Stimulated activated CD8-positive, alpha-beta memory T cell treated with anti-CD3 and anti-CD28 coated beads, Interleukin-7, amount 100 ng/mL, for 48 hours (primary cell): ENCODE results near the gene NAP1L4.

ENCODE experiments used
- DNase-seq, 2 donors: peaks; one replicate each; pipeline ENCODE4 v3.0.0-alpha.2; 2020; ENCODE audit warnings: low read depth in 1 of 2; ENCODE audit errors: extremely low read depth in 1 of 2

NAP1L4 gene

GRCh38 chr11:2963761-2964160 lies 28.4 kb downstream of the NAP1L4 start:
- DNase-seq: no peak

- DNase-seq: no peak
Observed at GRCh38 chr11:2963112-2963754, 28.9 kb downstream of the NAP1L4 start.

DNA sequence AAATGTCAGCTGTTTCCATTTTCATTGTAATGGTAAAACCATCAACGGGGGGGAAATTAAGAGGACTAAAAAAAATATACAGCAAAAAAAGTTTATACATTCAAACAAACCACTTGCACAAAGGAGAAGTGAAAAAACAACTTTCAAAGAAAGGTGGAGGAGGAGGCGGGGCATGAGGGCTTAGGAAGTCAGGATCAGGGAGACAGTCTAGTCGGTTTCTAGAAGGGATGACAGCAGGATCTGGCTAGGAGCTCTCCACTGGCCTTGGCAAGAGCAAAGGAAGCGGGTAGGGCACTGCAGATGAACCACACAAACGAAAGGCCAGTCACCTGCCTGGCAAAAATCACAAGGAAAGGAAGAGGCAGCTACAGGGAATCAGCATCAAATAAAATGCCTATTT lies 31.0 kb downstream of the NAP1L4 start:
- DNase-seq: no peak

- DNase-seq: no peak
Observed at GRCh38 chr11:2960139-2960538, 32.0 kb downstream of the NAP1L4 start.

DNA sequence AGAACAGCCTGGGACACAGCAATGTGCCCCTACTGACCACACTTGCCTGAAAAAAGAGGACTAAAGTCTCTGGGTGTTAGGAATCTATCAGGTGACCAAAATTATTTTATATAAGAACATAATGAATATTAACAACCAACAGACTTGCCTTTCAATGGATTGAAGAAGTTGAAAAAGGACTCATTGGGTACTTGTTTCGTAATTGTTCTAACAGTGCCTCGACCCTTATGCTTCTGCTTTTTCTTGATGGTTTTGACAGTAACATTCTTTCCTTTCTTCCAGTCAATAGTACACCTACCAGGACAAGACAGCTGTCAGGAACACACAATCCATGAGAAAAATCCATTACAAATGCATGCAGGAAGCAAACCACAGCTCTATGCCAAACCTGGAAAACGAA lies 33.9 kb downstream of the NAP1L4 start:
- DNase-seq: no peak

DNA sequence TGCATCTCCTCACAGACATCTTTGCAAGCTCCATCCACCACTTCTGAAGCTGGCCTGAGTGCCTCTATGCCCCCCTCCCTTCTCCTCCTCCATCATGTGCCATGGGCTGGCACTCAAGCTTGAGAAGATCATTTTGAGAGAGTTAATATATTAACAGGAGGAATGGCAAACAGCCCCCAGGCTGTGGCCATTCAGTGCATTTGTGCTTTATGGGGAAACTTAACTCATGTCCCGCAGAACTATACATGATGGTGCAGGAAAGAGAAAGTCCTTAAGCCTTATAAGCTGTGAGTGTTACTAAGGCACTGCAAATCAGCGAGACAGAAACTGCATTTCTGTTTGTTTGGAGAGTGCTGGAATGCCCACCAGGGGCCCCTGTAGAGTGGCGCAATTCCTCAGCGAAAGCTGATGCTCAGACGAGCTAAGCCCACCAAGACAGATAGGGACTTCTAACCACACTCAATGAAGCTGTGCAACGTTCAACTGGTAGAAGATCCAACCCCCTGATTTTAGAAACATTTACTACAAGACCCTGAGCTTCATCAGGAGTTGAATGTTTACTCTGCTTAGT lies 36.1 kb downstream of the NAP1L4 start:
- no peak for DNase-seq

GRCh38 chr11:2954263-2954662 lies 37.9 kb downstream of the NAP1L4 start:
- no peak for DNase-seq

DNA sequence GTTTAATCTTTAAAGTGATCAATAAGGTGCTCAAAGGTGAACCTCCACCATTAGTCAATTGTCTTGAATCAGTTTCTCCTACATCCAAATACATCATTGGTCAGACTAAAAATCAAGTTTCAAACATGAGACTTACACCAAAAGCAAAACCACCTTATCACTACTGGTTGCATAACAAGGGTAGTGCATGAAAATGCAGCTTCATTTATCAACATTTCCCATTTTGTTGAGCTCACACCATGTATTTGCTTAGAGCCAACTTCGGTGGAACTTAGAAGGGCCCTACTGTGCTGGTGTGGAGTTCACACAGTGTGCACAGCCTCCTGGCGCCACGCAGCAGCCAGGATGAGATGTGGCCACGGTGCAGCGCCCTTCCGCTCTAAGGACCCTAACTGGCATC lies 39.8 kb downstream of the NAP1L4 start:
- no peak for DNase-seq

DNA sequence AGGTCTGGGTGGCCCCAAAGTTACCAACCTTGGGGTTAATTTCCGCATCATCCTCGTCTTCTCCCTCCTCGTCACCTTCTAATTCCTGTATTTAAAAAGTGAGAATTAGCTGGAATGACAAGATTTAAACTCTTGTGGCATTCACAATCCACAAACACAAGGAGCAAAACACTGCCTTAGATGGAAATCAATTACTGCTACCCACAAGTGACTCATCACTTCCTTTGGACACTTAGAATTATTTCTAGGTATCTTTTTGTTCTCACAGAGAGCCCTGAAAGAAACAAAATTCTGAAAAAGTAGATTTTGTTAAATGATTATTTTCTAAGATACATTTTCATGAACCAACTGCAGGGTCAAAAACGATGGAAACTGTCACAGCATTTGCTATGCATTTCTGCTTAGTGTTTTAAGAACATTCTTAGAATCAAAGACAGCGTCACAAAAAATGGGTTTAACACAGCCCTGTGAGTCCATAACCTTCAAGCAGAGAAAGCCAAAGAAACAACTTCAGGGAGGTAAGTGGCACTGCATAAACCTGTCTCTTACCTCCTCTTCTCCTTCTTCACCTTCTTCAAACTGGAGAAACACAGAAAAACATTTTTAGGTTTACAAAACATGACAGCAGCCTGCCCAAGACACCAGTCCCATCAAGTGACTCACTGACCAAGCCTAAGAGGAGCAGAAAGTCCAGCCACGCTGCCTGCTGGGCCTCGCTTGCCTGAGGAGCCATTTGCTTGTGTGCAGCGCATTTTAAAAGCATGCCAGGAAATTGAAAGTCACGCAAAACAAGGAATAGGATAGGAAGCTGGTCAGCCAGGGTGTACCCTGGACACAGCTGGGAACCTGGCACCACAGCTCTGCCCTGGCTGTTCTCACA lies 40.7 kb downstream of the NAP1L4 start:
- no peak for DNase-seq

- no peak for DNase-seq
Observed at GRCh38 chr11:2950825-2951224, 41.3 kb downstream of the NAP1L4 start.

DNA sequence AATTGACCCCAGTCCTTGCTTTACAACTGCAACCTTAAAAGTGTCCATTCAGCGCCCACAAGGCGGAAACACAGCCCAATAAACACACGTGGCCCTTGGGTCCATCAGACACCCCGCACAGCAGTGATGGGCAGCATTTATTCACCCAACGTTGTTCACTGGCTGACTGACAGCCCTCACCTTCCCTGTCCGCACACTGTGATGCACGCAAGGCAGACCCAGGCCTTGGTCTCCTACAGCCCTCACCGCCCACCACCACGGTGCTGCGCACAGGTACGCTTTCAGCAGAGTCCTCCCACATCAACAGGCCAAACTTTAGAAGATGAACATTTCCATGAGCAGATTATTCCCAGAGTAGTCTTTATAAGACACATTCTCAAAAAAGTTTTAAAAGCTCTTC lies 42.2 kb downstream of the NAP1L4 start:
- DNase-seq: no peak

- no peak for DNase-seq
Observed at GRCh38 chr11:2947744-2948143, 44.4 kb downstream of the NAP1L4 start.

GRCh38 chr11:2945757-2946287 lies 46.3 kb downstream of the NAP1L4 start:
- no peak for DNase-seq

GRCh38 chr11:2945031-2945756 lies 46.9 kb downstream of the NAP1L4 start:
- DNase-seq: no peak

- DNase-seq: no peak
Observed at GRCh38 chr11:2944530-2944929, 47.6 kb downstream of the NAP1L4 start.

GRCh38 chr11:2943711-2944118 lies 48.4 kb downstream of the NAP1L4 start:
- no peak for DNase-seq

DNA sequence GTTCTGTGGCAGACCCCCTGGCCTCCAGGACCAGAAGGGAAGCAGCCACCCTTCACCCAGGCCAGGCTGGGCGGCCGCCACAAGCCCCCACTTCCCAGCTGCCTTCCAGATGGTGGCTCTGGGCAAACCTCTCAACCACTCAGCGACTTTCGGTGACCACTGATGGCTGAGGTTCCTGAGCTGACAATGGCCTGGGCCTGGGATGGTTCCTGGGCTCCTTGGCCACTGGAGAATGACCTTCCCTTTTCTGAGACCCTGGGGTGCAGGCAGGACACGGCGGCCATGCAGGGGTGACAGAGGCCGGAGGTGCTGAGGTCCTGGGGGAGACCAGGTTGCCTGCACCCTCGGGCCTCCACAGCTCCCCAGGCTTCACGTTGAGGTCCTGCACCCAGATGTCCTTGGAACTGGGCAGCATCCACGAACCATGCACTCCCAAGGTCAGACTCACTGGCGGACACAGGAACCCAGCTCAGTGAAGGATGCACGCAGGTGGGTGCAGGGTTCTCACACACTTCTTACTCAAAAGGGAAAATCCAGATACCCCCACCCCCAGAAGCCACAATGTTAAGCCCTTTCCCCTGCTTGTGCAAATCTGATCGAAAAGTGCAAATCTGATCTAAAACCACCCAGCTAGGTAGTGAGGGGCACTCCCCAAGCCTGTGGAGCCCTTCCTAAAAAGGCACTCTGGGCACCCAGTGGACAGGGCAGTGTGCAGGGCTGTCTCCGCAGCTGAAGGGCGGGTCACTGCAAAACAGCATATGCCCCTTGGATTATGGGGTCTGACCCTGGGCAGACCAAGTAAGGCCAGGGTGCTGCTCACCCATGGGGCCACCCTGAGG lies 49.0 kb downstream of the NAP1L4 start:
- no peak for DNase-seq

GRCh38 chr11:2942447-2942846 lies 49.7 kb downstream of the NAP1L4 start:
- DNase-seq: no peak

DNA sequence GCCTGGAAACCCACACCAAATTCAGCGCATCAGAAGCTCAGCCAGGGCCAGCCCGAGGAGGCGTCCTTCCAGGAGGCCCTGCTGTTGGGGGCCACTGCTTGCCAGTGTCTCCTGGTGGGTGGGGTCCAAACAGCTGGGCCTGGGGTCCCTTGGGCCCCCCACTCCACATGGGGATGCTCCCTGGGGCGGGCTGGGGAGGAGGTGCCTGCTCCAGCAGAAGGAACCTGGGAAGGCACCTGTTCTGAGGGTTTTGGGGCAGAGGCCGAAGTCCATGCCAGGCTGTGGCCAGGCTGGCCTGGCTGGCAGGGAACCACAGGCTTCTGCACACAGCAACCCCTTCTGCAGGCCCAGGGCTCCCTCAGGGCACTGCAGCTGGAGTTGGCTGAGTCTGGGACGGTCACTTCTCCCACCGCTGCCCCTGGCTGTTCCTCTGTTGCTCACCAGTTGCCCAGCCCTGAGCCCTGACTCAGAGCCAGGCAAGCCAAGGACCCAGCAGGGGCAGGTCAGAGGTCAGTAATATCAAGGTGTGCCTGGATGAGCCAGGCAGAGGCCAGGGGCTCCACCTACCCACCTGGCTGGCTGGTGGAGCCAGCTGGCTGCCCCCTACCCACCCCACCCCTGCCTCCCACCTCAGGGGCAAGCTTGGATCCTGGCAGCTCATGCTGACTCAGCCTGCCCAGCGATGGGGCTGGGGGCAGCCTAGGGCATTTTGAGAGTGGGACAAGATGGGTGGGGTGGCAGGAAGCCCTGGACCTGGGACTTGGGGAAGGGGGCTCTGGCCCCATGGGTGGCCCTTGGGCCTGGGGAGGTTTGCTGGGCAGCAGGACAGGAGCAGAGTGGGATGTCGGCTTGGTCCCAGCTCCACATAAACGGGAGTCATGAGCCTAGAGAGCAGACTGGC lies 51.0 kb downstream of the NAP1L4 start:
- DNase-seq: no peak
